NCI-H82 treated with DMSO at 0.1 percent for 48 hours (cell line): ENCODE results near the gene USP31.

Experiments used
- DNase-seq: peaks from one replicate; lab custom pipeline; 2025; ENCODE audit not compliant: unreplicated experiment; lab: John Stamatoyannopoulos, UW

USP31 gene

GRCh38 chr16:23134274-23134673 lies 15.0 kb downstream of the USP31 start:
- DNase-seq: no peak

- no peak for DNase-seq
Measured at GRCh38 chr16:23132775-23133463, 16.3 kb downstream of the USP31 start.

DNA sequence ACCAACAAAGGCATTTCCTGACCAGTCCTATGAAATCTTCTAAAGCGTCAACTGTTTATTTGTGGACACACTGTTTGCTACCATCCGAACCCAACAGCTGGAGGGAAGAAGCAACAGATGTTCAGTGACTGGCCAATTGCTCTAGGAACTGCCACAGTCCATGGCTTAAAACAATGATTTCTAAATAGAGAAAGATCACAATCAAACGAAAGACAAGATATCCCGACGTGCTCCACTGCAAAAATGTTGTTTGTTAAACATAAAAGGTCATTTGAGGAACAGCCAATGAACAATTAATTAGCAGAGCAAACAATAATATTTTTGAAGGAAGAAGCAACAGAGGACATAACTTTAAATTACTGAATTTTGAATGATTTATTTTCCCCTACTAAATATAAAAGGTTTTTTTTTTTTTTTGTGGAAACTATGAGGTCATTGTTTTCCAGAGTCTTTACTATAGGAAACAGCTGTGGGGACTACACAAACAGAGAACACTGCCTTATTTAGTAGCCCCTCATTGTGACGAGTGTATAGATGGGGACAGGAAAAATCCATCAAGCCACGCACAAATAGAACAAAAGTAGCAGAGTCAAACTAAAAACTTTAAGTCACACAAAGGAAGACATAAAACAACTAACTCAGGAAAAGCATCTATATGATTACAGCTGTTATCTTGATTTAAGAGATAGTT lies 17.2 kb downstream of the USP31 start:
- DNase-seq: no peak

- no peak for DNase-seq
Measured at GRCh38 chr16:23131436-23131835, 17.8 kb downstream of the USP31 start.

GRCh38 chr16:23131036-23131435 lies 18.2 kb downstream of the USP31 start:
- no peak for DNase-seq

GRCh38 chr16:23129686-23130085 lies 19.6 kb downstream of the USP31 start:
- DNase-seq: no peak

DNA sequence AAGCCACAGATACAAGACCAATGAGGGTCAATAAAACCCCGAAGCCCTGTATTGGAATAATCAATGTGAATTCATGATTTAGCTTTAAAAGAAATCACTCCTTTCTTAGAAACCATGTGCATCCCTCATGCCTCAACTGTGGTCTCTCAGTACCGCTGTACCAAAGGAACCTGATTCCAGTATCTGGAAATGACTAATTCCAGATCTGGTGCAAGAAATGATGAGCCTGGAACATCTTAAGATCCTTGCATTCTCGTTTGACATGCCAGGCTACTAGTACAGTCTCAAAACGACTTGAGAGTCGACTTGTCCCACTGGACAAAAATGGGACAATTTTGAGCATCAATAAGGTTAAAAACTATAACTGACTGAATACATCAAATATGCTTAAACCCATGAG lies 21.2 kb downstream of the USP31 start:
- no peak for DNase-seq

- no peak for DNase-seq
Measured at GRCh38 chr16:23125277-23125676, 24.0 kb downstream of the USP31 start.

- DNase-seq: no peak
Measured at GRCh38 chr16:23124315-23124714, 24.9 kb downstream of the USP31 start.

DNA sequence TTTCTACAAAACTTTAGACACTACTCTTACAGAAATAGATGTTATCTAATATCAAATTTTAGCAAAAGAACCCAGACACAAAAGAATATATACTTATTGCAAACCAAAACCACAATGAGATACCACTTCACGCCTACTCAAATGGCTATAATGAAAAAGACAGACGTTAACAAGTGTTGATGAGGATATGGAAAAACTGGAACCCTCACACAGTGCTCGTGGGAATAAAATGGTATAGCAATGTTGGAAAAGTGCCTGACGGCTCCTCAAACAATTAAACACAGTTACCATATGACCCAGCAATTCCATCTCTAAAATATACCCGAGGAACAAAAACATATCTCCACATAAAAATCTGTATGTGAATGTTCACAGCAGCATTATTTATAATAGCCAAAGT lies 27.1 kb downstream of the USP31 start:
- DNase-seq: no peak

GRCh38 chr16:23121024-23121423 lies 28.2 kb downstream of the USP31 start:
- DNase-seq: no peak

DNA sequence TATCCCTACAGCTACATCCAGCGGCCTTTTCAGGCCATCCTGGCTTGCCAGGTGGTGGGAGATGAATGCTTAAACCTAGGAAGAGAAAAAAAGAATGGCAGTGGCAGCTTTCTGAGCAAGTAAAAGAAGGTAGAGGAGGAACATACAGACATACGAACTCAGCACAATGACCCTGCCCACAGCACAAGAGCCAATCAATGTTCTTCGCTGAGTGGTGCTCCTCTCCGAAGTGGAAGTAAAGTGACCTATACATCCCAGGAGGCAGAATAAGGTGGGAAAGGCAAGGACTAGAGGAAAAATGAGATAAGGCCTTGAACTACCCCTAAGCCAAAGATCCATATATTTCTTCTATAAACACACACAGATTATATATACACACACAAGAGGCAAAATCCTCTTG lies 28.7 kb downstream of the USP31 start:
- DNase-seq: no peak

DNA sequence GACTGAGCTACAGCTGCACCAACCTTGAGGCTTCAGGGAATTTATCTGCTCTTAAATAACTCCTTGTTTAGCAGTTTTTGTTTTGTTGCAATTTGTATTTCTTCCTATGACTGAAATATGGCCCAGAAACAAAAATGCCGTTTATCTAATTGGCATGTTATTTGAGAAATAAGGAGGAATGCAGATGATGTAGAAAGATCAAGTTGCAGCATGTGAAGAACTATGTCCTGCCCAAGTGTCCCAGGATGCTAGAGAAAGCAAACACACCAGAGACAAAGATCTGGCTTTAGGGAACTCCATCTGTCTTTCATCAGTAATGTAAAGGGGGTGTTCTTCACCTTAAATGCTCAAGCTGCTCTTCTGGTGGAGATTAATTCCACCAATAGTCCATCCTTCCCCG lies 29.7 kb downstream of the USP31 start:
- DNase-seq: no peak

- DNase-seq: no peak
Measured at GRCh38 chr16:23114131-23114904, 34.9 kb downstream of the USP31 start.

GRCh38 chr16:23113185-23113584 lies 36.1 kb downstream of the USP31 start:
- no peak for DNase-seq

- no peak for DNase-seq
Measured at GRCh38 chr16:23110257-23110899, 38.9 kb downstream of the USP31 start.

GRCh38 chr16:23107936-23108335 lies 41.3 kb downstream of the USP31 start:
- DNase-seq: no peak

DNA sequence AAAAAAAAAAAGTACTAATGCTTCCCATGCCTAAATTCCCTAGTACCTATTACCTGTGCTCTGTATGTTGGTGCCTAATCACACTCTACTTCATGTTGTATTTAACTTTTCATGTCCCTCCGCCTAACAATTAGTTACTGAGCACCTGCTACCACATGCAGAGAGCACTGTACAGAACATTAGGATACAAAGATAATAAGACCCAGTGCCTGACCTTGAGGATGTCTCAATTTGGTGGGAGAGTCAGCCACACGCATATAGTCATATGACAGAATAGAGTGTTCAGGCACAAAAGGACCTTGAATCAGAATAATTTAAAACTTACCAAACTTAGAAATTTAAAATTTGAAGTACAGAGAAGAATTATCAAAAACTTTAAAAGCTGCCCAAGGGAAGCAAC lies 42.1 kb downstream of the USP31 start:
- no peak for DNase-seq

DNA sequence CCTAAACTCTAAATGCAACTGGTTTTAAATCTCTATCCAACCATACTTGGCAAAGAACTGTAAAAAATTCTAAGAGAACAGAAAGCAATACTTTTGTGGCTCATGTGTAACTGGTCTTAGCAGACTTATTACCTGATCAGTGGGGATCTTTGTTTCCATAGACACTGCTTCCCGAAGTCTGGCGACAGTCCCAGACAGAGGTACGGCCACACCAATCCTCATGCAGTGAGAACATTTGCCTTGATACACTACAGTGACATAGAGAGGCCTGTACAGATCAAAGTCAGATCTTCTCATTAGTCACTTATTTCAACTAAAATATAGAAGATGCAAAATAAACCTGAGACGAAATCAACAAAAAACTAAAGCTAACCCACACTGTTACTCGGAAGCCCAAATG lies 43.9 kb downstream of the USP31 start:
- no peak for DNase-seq

GRCh38 chr16:23104032-23104955 lies 45.0 kb downstream of the USP31 start:
- no peak for DNase-seq

GRCh38 chr16:23103603-23104002 lies 45.6 kb downstream of the USP31 start:
- DNase-seq: no peak
